Measurements from ENCODE around the gene MYL10.
"Not testable (repeated sequence)": the region's sequence is repeated elsewhere in the genome, so short reads cannot be mapped to it uniquely, and the experiment has no call there.

The MYL10 gene

DNA sequence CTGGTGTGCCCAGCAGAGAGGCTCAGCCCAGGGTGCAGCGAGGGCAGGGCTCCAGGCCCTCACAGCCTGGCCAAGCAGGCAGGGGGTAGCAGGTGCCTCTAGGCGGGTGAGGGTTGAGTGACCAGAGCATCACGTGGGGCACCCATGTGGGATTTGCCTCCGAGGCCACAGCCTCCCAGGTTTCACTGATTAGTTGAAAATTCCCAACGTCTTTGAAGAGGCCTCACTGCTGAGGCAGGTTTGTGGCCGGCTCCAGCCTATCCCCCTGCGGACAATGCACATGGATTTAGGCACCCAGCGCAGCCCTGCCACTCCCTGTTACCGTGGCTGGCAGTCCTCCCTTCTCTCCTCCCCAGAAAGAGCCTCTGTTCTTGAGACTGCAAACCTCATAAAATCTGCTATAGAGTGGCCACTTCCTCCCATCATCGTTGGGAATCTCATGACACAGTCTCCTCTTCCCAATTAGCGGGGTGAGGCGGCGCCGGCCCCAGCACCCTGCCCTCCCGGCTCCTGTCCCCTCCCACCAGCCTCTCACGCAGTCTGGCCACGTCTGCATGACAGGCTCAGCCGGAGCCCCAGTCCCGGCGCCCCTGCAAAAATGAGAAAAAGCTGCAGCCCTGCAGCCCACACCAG, 10.8 kb downstream of the MYL10 start:
- no peak for DNase-seq

DNA sequence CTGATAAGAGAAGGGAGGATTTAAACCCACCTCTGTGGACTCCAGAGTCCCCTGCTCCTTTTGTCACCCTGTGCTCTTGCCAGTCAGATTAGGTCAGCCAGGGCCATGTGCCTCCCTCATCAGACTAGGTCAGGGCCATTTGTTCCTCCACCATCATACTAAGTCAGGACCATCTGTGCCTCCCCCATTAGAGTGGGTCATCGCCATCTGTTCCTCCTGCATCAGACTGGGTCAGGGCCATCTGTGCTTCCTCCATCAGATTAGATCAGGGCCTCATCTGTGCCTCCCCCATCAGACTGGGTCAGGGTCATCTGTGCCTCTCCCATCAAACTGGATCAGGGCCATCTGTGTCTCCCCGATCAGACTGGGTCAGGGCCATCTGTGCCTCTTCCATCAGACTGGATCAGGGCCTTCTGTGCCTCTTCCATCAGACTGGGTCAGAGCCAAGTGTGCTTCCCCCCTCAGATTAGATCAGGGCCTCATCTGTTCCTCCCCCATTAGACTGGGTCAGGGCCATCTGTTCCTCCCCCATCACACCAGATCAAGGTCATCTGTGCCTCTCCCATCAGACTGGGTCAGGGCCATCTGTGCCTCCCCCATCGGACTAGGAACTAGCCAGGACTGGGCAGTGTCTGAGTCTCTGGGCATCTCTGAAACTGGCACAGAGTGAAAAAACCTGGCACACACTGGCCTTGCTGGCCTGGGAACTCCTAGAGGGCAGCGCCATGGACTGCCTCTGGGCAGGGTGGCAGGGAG, 11.5 kb downstream of the MYL10 start:
- no peak for DNase-seq

DNA sequence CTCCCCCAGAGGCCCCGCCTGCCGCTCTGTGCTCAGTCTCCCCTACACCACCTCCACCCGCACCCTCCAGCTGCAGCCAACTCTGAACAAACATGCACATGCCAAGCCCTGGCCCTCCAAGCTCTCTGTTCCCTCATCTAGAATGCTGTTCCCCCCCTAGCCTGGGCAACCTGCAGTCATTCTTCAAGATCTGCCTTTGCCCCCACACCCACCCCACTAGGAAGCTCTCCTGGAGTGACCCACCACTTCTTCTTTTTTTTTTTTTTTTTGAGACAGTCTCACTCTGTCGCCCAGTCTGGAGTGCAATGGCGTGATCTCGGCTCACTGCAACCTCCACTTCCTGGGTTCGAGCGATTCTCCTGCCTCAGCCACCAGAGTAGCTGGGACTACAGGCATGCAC, 13.7 kb downstream of the MYL10 start:
- DNase-seq: peak; percentile 6 to 31

GRCh38 chr7:101614939-101615302, 14.2 kb downstream of the MYL10 start:
- peak; percentile 61 to 64 for DNase-seq

DNA sequence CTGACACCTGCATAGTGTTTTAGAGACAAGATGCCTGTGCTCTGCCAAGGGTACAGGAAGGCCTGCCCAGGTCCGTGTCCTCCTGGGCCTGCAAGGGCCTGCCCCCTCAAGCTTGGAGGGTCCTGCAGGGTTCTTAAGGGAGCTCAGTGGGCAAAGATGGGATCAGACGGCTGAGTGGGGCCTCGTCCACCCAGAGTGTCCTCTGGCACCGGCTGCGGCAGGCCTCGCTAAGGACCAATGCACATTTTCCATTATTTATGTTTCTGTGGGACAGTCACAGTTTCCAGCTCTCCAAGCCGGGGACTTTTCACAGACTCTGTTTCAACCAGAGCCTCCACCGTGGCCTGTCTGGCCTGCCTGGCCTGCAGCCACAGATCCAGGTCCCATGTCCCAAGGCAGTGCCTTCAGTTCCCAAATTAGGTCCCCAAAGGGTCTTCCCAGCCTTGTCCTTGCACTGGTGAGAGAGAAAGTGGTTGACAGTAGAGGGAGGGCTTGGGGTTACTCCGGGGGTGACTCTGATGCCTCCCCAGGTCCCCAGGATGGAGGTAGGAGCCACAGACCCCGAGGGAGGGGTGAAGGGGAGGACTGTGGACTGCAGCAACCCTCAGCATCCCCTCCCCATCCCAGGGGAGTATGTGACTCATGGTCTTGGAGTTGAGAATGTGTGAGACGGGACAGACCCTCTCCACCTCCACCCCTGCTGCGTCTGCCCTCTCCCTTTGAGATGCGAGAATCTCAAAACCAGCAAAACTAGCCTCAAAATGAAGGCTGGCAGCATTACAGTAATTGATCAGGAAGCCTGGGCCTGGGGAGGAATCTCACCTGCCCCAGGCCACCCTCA, 14.8 kb downstream of the MYL10 start:
- no peak for DNase-seq

GRCh38 chr7:101612885-101613515, 16.1 kb downstream of the MYL10 start:
- DNase-seq: no peak

DNA sequence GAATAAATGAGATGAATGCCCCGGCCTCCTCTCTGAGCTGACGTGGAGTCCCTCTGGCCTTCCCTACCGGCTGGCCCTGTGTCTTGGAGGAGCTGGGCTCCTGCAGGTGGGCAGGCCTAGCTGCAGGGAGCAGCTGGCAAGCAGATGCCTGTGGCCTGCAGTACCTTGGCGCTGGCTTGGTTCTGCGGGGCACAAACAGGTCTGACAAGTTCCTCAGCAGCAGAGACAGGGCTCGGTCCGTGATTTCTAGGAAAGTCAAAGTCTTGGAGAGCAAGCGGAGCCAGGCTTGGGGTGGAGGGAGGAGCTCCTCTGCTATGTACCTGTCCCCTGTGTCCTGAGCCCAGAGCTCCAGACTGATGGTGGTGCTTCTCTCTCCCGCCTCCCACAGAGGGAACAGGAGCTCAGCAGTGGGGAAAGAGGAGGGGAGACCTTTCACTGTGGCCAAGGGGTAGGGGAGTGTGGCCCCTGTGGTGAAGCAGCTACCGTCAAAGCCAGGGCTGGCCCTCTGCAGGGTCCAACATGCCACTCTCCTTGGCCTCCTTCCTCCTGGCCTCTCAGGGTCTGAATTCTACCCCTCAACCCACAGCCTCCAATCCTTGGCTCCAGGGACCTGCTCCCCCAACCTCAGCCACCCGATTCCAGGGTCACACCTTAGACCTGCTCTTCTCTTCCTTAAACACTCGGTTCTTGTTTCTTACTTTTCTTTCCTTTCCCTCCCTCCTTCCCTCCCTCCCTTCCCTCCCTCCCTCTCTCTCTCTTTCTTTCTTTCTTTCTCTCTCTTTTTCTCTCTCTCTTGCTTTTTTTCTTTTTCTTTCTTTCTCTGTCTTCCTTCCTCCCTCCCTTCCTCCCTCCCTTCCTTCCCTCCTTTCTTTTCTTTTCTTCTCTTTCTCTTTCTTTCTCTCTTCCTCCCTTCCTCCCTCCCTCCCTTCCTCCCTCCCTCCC, 20.1 kb downstream of the MYL10 start:
- no peak for DNase-seq

DNA sequence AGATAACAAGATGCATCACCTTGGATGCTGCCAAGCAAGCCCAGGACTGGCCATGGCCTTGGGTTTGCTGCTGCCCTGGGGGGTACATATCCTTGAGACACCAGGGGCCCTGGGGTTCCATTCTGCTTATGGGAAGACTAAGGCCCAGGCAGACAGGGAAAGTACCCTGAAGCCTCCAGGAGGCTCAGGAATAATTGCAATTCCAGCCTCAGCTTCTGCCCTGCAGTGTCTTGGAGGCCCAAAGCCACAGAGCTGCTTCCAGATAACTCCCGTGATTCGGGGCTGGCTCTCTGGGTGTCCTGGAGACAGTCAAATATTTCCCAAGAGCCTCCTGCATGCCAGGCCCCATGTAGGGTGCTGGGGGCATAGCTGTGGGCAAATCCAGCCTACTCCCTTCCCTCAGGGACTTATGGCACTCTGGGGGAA, 22.6 kb downstream of the MYL10 start:
- no peak for DNase-seq

DNA sequence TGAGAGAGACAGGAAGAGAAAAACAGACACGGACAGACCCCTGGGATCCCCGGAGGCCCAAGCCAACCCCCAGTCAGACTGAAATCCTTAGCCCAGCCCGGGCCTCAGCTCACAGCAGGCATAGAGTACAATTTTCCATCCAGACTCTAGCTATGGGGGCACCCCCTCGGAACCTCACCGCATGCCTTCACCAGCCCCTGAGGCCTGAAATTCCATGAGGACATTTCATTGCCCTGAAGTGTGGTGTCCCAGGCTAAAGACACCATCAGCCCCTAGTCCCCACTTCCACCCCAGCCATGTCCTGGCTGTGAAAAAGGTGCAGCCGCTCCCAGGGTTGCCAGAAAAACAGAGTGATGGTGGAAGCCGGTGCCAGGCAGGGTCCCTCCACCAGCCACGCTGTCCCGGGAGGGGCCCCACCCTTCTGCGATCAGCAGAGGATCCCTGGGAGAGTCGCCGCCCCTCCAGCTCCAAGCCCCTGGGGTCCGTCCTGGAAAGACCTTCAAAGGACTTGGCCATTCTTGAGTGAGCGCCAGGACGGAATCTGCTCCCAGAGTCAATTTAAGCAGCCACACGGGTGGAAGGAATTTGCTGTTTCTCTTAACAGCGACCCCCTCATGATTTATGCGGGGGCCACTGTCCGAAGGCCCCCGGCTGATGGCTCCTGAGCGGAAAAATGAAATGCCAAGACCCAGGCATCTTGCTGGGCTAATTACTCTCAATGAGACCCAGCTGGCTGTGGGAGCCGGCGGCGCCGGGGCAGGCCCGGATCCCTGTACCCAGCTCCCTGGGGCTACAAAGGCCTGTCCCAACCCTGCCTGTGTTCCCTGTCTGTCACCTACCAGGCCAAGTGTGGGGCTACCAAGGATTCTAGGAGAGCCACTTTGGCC, 23.2 kb downstream of the MYL10 start:
- no peak for DNase-seq

- not testable (repeated sequence) for DNase-seq
Observed at GRCh38 chr7:101604934-101605332, 24.2 kb downstream of the MYL10 start.

GRCh38 chr7:101604331-101604933, 24.7 kb downstream of the MYL10 start:
- no peak for DNase-seq

DNA sequence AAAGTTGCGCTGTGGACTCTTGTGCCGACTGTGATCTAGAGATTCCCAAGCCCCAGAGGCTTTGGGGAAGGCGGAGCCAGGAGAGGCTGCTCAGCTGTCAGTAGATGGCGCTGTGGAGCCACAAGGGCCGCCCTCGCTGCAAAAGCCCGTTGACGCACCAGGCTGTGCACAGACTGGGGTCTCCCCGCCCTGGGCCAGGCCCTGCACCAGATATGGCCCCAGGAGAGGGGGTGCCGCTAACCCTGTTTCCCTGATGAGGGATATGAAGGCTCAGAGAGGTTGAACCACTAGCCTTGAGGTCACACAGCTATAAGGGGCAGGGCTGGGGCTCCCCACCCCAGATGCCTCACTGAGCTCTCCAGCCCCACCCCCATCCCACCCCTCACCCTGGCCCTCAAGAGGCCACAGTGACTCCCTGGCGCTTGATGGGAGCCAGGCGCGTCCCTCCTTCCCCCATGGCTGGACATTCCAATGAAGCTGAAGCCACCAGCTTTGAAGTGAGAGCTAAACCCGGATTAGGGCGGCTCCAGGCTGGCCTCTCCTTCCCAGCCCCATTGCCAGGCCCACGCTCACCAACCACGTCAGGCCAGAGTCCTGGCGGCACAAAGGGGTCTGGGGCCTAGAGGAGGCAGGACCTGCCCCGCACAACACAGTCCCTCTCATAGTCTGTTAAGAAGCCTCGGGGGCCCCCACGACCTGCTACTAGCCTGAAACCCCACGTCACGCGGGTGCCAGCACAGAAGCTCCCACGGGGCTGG, 26.4 kb downstream of the MYL10 start:
- peak; percentile 65 to 79 for DNase-seq

DNA sequence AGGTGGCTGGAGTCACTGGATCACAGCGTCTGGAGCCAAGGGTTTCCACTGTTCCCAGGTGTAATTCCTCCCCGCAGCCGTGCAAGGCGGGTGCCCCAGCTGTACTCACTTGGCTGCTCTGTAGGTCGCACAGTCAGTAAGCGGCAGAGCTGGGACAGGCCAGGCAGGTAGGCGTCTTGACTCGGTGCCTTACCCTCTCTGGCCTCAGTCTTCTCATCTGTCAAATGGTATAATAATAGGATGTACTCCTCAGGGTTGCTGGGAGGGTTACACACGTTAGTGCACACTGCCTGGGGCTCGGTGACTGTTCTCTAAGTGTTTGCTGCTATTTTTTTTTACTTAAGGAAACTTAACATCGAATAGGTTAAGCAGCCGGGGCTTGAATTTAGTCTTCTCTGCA, 27.0 kb downstream of the MYL10 start:
- DNase-seq: no peak

DNA sequence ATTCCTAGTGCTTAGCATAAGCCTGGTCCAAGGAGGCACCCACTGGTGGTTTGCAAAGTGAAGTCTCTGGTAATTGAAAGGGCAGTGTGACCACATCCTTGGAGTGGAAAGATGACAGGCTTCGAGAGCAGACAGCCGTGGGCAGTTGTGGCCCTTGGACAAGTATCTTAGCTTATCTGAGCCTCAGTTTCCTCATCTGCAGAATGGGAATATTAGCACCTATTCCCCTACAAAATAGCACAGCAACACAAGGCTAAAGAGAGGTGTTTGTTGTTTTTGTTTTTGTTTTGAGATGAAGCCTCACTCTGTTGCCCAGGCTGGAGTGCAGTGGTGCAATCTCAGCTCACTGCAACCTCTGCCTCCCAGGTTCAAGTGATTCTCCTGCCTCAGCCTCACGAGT, 29.3 kb downstream of the MYL10 start:
- DNase-seq: no peak

GRCh38 chr7:101598986-101599771, 29.9 kb downstream of the MYL10 start:
- no peak for DNase-seq

GRCh38 chr7:101598422-101598985, 30.6 kb downstream of the MYL10 start:
- no peak for DNase-seq

DNA sequence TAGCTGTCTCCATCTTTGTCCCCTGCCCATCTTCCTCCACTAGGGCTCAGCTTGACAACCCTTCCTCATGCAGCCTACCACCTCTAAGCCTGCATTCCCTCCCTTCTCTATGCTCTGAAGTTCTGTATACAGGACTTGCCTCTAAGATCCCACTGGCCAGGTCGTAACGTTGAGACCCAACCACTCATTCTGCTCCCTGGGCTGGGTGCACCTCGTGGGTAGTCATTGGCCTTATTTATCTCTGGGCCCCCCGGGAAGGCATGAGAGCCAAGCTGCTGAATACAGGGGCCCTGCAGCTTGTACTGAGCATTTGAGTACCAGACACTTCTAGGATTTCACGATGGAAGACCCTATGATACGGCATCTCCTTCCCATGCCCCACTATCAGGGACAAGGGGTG, 31.2 kb downstream of the MYL10 start:
- DNase-seq: no peak

DNA sequence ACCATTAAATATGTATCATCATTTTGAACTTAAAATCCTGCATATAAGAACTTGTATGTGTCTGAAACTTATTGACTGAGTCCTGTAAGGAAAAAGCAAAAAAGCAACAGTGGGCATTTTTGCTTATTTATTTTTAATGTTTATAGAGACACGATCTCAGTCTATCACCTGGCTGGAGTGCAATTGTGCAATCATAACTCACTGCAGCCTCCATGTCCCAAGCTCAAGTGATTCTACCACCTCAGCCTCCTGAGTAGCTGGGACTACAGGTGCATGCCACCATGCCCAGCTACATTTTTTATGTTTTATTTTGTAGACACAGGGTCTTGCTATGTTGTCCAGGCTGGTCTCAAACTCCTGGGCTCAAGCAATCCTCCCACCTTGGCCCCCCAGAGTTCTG, 32.2 kb downstream of the MYL10 start:
- DNase-seq: no peak

All from inflammatory macrophage (primary cell).